Hepatocyte (in vitro differentiated cells): Measurements from ENCODE around the gene SKOR2.
A peak's percentile ranks its signal among the peaks of the same experiment; 100 is the strongest.

ENCODE experiments used
- EZH2 ChIP-seq: fragments of 200-600 bp; sonication (generic); IDR thresholded peaks from 2 replicates; pipeline ENCODE4 v1.6.1; 2016; ENCODE audit warnings: antibody characterized with exemption, mild to moderate bottlenecking, borderline replicate concordance
- EZH2phosphoT487 ChIP-seq: fragments of 200-600 bp; sonication (generic); IDR thresholded peaks from one replicate; pipeline ENCODE4 v1.6.1; 2018; ENCODE audit warnings: antibody characterized with exemption, mild to moderate bottlenecking, low read depth, moderate library complexity; ENCODE audit not compliant: unreplicated experiment, severe bottlenecking
- TF ChIP-seq, protein P1 (sequence below): fragments of 200-600 bp; sonication (generic); IDR thresholded peaks from 2 replicates; pipeline ENCODE4 v1.5.1; 2016; ENCODE audit warnings: antibody characterized with exemption, mild to moderate bottlenecking; ENCODE audit not compliant: poor library complexity

DNA sequence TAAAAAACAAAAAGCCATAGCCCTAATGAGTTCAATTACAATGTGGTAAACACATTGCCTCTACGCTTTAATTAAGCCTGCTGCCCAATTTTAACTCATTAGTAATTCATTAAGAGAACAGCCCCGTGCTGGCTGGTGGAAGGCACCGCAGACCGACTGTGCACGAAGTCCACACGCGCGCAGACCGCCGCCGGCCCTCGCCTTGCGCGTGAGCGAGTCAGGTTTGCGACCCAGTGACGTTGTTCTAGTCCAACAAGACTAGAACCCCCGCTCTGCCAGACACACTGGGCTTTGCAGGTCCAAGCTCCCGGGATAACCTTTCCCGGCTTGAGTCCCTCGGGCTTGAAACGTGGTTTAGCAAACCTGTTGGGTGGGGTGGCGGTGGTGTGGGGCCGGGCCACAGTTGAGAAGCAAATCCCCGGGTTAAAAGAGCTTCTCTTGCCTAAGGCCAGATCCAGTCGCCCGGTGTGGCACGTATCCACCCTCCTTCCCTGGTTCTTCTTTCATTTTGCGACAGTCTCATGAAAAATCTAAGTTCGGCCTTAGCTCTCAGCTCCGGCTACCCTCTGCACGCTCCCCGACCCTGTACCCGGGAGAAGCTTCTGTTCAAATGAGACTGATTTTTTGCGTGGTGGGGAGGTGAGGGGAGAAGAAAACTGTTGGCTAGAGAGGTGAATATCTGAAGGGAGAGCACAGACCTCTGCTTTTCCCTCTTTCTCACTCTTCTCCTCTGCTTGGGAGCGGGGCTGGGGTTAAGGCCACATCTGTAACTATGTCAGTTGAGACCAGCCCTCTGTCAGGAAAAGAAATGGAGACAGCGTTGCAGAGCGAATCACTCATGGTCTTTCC is 11.1 kb upstream of the SKOR2 start:
- TF ChIP-seq, protein P1, sequence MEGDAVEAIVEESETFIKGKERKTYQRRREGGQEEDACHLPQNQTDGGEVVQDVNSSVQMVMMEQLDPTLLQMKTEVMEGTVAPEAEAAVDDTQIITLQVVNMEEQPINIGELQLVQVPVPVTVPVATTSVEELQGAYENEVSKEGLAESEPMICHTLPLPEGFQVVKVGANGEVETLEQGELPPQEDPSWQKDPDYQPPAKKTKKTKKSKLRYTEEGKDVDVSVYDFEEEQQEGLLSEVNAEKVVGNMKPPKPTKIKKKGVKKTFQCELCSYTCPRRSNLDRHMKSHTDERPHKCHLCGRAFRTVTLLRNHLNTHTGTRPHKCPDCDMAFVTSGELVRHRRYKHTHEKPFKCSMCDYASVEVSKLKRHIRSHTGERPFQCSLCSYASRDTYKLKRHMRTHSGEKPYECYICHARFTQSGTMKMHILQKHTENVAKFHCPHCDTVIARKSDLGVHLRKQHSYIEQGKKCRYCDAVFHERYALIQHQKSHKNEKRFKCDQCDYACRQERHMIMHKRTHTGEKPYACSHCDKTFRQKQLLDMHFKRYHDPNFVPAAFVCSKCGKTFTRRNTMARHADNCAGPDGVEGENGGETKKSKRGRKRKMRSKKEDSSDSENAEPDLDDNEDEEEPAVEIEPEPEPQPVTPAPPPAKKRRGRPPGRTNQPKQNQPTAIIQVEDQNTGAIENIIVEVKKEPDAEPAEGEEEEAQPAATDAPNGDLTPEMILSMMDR = no peak
- no peak for TF ChIP-seq EZH2phosphoT487
- TF ChIP-seq EZH2 = peak; percentile 42
